ENCODE measurements around the gene ATG4A.

Gene ATG4A

GRCh38 chrX:108090491-108091263, 901 bp upstream of the ATG4A start:
- no peak for DNase-seq (ENCODE audit: low spot score in 2 of 2)
- ATAC-seq, result no peak
- Mint-ChIP-seq H3K9me3 (no peaks in the 10 kb centered on the region), H3K27ac (no peak overlapping the region), H3K4me3 (no peak overlapping the region), H3K36me3 (peaks cover 24% of the 10 kb centered on the region), H3K4me1 (peaks cover 7% of the 10 kb centered on the region)

DNA sequence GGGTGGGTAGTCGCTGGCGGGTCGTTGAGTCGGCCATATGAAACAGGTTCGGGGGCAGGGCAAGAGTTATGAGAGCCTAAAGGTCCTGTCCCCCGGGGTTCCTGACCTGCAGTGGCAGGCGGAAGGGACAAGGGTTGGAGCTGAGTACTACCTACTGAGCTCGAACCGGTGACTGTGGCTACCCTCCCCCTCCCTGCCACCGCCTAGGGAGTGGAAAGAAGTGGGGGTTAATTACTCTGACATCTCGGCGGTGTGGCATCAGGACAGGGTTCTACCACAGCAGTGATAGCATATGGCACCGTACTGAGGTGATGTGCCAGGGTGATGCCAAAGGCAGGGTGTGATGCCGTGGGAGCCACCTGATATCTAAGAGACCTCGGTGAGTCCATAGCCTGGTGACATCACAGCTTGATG, 307 bp downstream of the ATG4A start:
- no peak overlapping the region for H3K4me3 Mint-ChIP-seq
- peaks cover 7% of the 10 kb centered on the region for H3K4me1 Mint-ChIP-seq
- DNase-seq (ENCODE audit: low spot score in 2 of 2), result no peak
- H3K27ac Mint-ChIP-seq, result no peak overlapping the region
- H3K36me3 Mint-ChIP-seq, result peaks cover 13% of the 10 kb centered on the region
- H3K9me3 Mint-ChIP-seq, result no peaks in the 10 kb centered on the region
- peak; percentile 50 for ATAC-seq

GRCh38 chrX:108097380-108097779, 5.8 kb downstream of the ATG4A start:
- Mint-ChIP-seq H3K27ac (no peak overlapping the region), H3K4me3 (no peak overlapping the region)
- no peak for ATAC-seq

DNA sequence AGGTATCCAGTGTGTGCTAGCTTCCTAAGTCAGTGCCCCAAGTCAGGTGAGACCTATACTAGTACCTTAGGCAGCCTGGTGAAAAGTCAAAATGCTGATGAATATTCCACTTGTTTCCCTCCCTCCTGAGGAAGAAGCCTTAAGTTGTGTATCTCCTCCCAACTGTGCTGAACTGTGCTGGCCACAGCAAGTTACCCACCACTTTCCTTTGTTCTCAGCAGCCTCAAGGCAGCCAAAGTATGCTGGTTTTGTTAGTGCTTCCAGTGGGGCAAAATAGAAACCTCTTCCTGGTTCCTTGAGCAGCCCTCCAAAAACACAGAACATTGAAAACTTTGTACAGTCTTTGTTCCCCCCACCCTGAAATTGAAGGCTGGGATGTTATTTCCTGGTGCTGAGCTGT, 13.9 kb downstream of the ATG4A start:
- peaks cover 12% of the 10 kb centered on the region for H3K4me1 Mint-ChIP-seq
- no peak for ATAC-seq
- H3K9me3 Mint-ChIP-seq, result no peaks in the 10 kb centered on the region
- no peak overlapping the region for H3K27ac Mint-ChIP-seq
- DNase-seq (ENCODE audit: low spot score in 2 of 2), result no peak
- no peak overlapping the region for H3K4me3 Mint-ChIP-seq
- no peaks in the 10 kb centered on the region for H3K36me3 Mint-ChIP-seq

More at GRCh38 chrX:108097380-108097779, 5.8 kb downstream of the ATG4A start:
- H3K4me1 Mint-ChIP-seq, result peaks cover 7% of the 10 kb centered on the region
- H3K9me3 Mint-ChIP-seq, result no peaks in the 10 kb centered on the region
- H3K36me3 Mint-ChIP-seq, result no peaks in the 10 kb centered on the region
- no peak for DNase-seq (ENCODE audit: low spot score in 2 of 2)

- no peak overlapping the region for H3K4me3 Mint-ChIP-seq
- DNase-seq (ENCODE audit: low spot score in 2 of 2), result no peak
- H3K27ac Mint-ChIP-seq, result no peak overlapping the region
- H3K4me1 Mint-ChIP-seq, result peaks cover 7% of the 10 kb centered on the region
- H3K9me3 Mint-ChIP-seq, result no peaks in the 10 kb centered on the region
- no peaks in the 10 kb centered on the region for H3K36me3 Mint-ChIP-seq
- ATAC-seq, result no peak
These were observed 23.0 kb downstream of the ATG4A start for GRCh38 chrX:108114541-108114940.

DNA sequence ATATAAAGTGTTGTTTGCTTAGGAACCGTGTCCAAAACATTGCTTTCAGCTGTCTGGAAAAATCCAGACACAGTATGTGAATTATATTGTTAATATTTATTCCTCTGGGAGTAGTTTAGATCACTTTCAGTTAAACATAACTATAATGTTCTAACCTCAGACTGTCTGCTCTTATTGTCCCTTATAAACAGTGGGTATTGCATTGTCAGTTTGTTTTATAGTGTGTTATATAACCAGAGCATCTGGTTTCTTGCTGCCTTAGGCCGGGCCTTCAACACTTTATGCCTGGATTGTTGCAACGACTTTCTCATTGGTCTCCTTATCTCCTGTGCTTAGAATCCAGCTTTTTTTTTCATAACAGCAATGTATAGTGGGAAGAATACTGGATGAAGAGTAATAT, 26.4 kb downstream of the ATG4A start:
- Mint-ChIP-seq H3K27ac (no peak overlapping the region), H3K4me3 (no peak overlapping the region), H3K9me3 (no peaks in the 10 kb centered on the region), H3K36me3 (no peaks in the 10 kb centered on the region), H3K4me1 (peaks cover 7% of the 10 kb centered on the region)
- ATAC-seq, result no peak
- DNase-seq (ENCODE audit: low spot score in 2 of 2), result no peak

GRCh38 chrX:108121291-108121690, 29.7 kb downstream of the ATG4A start:
- Mint-ChIP-seq H3K4me1 (peaks cover 7% of the 10 kb centered on the region), H3K27ac (no peak overlapping the region), H3K36me3 (no peaks in the 10 kb centered on the region), H3K4me3 (no peak overlapping the region), H3K9me3 (no peaks in the 10 kb centered on the region)
- DNase-seq (ENCODE audit: low spot score in 2 of 2), result no peak
- no peak for ATAC-seq

GRCh38 chrX:108122748-108123147, 31.2 kb downstream of the ATG4A start:
- Mint-ChIP-seq H3K36me3 (peaks cover 6% of the 10 kb centered on the region), H3K9me3 (no peaks in the 10 kb centered on the region)

DNA sequence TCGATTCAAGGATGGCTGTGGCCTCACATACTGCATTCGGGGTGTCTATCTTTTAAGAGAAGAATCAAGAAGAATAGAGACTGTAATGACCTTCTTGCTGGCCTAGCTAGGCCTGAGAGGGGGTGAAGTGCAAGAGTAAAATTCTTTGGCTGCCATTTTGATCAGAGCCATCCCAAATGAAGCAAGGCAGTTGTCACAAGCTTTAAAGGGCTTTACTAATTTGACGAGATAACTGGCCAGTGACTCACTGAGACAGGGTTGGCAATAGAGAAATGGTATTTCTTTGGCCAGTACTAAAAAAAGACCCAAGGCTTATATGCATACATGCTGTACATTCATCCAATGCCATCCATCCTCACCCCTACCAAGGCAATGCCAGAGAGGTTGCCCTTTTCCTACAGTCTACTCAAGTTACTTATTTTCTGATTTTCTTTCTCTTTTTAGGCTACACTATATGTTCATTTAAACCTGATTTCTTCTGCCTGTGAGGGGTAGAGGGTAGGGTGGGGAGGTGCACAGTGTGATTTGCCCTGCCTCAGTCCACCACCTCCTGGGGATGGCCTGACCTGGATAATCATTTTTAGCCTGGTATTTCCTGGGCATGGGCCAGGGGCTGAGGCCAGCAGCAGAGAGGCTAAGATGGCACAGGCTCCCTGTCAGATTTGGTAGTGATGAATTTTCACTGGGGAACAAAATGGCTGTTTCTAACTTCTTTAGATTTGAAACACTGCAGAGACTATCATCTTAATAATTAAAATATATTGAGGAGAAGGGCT, 32.2 kb downstream of the ATG4A start:
- Mint-ChIP-seq H3K27ac (no peak overlapping the region), H3K9me3 (no peaks in the 10 kb centered on the region), H3K36me3 (peaks cover 6% of the 10 kb centered on the region), H3K4me1 (no peaks in the 10 kb centered on the region), H3K4me3 (no peak overlapping the region)
- ATAC-seq (no peak), DNase-seq (ENCODE audit: low spot score in 2 of 2) (no peak)

More at GRCh38 chrX:108122748-108123147, 31.2 kb downstream of the ATG4A start:
- no peak overlapping the region for H3K4me3 Mint-ChIP-seq
- no peaks in the 10 kb centered on the region for H3K4me1 Mint-ChIP-seq
- no peak for ATAC-seq
- H3K27ac Mint-ChIP-seq, result no peak overlapping the region
- DNase-seq (ENCODE audit: low spot score in 2 of 2), result no peak

DNA sequence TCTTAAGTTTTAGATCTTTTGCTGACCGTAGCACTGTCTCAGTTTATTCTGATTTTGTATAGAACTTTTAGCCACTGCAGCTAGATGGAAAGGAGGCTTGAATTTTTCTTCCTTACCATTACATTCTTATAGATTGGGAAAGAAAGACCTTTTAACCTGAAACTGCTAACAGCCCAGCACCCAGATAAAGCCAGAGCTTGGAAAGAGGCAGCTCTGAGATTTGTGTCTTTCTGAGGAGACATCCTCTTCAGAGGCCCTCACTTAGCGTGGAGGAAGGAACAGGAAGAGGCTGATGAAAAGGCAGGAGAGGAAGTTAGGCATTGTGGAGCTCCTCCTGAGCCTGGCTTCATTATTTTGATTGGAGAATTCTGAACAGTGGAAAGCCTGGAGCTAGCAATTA, 35.1 kb downstream of the ATG4A start:
- H3K27ac Mint-ChIP-seq, result no peak overlapping the region

GRCh38 chrX:108127152-108127551, 35.6 kb downstream of the ATG4A start:
- H3K36me3 Mint-ChIP-seq, result peaks cover 16% of the 10 kb centered on the region

More for the DNA sequence above, 35.1 kb downstream of the ATG4A start:
- peaks cover 11% of the 10 kb centered on the region for H3K36me3 Mint-ChIP-seq
- H3K4me1 Mint-ChIP-seq, result no peaks in the 10 kb centered on the region
- no peak for ATAC-seq
- H3K9me3 Mint-ChIP-seq, result no peaks in the 10 kb centered on the region
- H3K4me3 Mint-ChIP-seq, result no peak overlapping the region
- DNase-seq (ENCODE audit: low spot score in 2 of 2), result no peak

DNA sequence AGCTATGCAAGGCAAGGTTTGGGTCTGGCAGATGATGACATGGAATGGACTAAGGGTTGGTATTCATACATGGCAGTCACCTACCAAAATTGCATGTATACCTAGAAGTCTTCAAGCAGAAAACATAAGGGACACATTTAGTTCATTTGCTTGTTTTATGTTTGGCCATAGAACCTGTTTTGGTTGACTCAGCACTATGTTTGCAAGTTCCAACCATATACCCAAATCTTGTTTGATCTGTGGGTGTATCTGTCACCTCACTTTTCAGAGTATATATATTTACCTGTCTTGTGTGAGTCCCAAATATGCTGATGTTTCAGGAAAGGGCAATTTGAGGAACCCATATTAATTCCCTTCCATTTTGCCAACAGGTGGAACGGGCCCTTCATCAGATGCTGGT, 39.3 kb downstream of the ATG4A start:
- H3K27ac Mint-ChIP-seq, result no peak overlapping the region
- no peaks in the 10 kb centered on the region for H3K9me3 Mint-ChIP-seq
- no peaks in the 10 kb centered on the region for H3K4me1 Mint-ChIP-seq
- DNase-seq (ENCODE audit: low spot score in 2 of 2) (no peak), ATAC-seq (no peak)
- peaks cover 25% of the 10 kb centered on the region for H3K36me3 Mint-ChIP-seq
- no peak overlapping the region for H3K4me3 Mint-ChIP-seq

More at GRCh38 chrX:108127152-108127551, 35.6 kb downstream of the ATG4A start:
- ATAC-seq (no peak), DNase-seq (ENCODE audit: low spot score in 2 of 2) (no peak)
- Mint-ChIP-seq H3K4me1 (no peaks in the 10 kb centered on the region), H3K9me3 (no peaks in the 10 kb centered on the region), H3K4me3 (no peak overlapping the region), H3K27ac (no peak overlapping the region)

GRCh38 chrX:108131471-108131870, 39.9 kb downstream of the ATG4A start:
- no peak for ATAC-seq
- no peaks in the 10 kb centered on the region for H3K4me1 Mint-ChIP-seq
- DNase-seq (ENCODE audit: low spot score in 2 of 2), result no peak

GRCh38 chrX:108132034-108132433, 40.5 kb downstream of the ATG4A start:
- ATAC-seq (no peak), DNase-seq (ENCODE audit: low spot score in 2 of 2) (no peak)
- H3K4me1 Mint-ChIP-seq, result no peaks in the 10 kb centered on the region
- H3K36me3 Mint-ChIP-seq, result peaks cover 18% of the 10 kb centered on the region
- H3K4me3 Mint-ChIP-seq, result no peak overlapping the region
- no peaks in the 10 kb centered on the region for H3K9me3 Mint-ChIP-seq
- no peak overlapping the region for H3K27ac Mint-ChIP-seq

More at GRCh38 chrX:108131471-108131870, 39.9 kb downstream of the ATG4A start:
- H3K9me3 Mint-ChIP-seq, result no peaks in the 10 kb centered on the region
- no peak overlapping the region for H3K27ac Mint-ChIP-seq
- peaks cover 23% of the 10 kb centered on the region for H3K36me3 Mint-ChIP-seq
- no peak overlapping the region for H3K4me3 Mint-ChIP-seq

GRCh38 chrX:108132876-108133275, 41.3 kb downstream of the ATG4A start:
- peaks cover 18% of the 10 kb centered on the region for H3K36me3 Mint-ChIP-seq
- no peak overlapping the region for H3K4me3 Mint-ChIP-seq
- ATAC-seq, result no peak
- no peaks in the 10 kb centered on the region for H3K9me3 Mint-ChIP-seq
- H3K4me1 Mint-ChIP-seq, result no peaks in the 10 kb centered on the region
- no peak overlapping the region for H3K27ac Mint-ChIP-seq
- DNase-seq (ENCODE audit: low spot score in 2 of 2), result no peak

GRCh38 chrX:108134724-108135123, 43.1 kb downstream of the ATG4A start:
- Mint-ChIP-seq H3K9me3 (no peaks in the 10 kb centered on the region), H3K4me1 (no peaks in the 10 kb centered on the region), H3K36me3 (peaks cover 18% of the 10 kb centered on the region), H3K27ac (no peak overlapping the region), H3K4me3 (no peak overlapping the region)
- no peak for ATAC-seq
- no peak for DNase-seq (ENCODE audit: low spot score in 2 of 2)

Measured in stimulated activated effector memory CD8-positive, alpha-beta T cell treated with anti-CD3 and anti-CD28 coated beads, Interleukin-12 subunit alpha, Interleukin-12 subunit beta, amount 100 ng/mL, for 72 hours (primary cell).